Heart left ventricle (tissue), 13 donors: ENCODE measurements around the gene LRRC63.

Source experiments
- CTCF ChIP-seq, 12 donors: fragments of 200-600 bp; sonication (generic) in 4 of 12; IDR thresholded peaks; one replicate each; pipeline versions ENCODE4 v1.5.0 to v1.8.0; 2018 to 2022; ENCODE audit warnings: antibody characterized with exemption in 12 of 12, mild to moderate bottlenecking in 5 of 12
- POLR2A ChIP-seq, 2 donors: fragments of 450-650 bp; IDR thresholded peaks; one replicate each; pipeline ENCODE4 v1.6.1; 2017; ENCODE audit warnings: antibody characterized with exemption in 2 of 2, mild to moderate bottlenecking in 2 of 2, moderate library complexity in 2 of 2
- donor health status: ischemic (EF 13 %, LVEDD 7.1; RV severe dilation, severe dysfunction).
- donor health status: DM: no; HTN: yes; CAD: no.
- donor health status: DM: no; HTN: no; CAD: no.
- donor health status: ischemic (EF 25% LVEDD 6.9; RV normal size, moderate dysfunction).
- donor health status: ischemic (EF 25% LVEDD 5.7; RV mildly dilated, moderate dysfunction).
- donor health status: ischemic (EF 35%, LVEDD 5.7; RV mildly dilated, moderate dysfunction).
- donor health status: nonischemic (EF 11% LVEDD 7.7; RV severe dilation, severe dysfunction).
- donor health status: DM: yes; HTN: yes; CAD: no.
- donor health status: PGD.
- donor health status: ischemic (EF 29% LVEDD 5.4; RV normal size, mild dysfunction).
- donor health status: nonischemic (EF 23%, LVEDD 6.1; RV moderate dilation, normal function).

DNA sequence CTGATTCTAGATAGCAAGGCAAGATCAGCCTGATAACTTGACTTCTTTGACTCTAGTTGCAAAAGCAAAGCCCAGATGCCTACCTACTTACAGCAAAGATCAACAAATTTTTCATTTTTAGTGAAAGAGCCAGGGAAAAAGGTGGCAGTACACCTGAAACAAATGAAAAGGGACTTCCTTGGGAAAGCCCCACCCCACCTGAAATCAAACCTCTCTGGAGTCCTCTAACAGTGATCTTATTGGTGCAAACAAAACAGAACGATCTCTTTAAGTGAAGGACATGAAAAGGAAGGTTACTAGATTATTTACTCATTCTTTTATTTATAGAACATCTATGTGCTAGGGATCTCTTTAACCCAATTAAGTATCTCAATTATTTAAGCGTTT lies 29.2 kb upstream of the LRRC63 start:
- TF ChIP-seq CTCF (IDR thresholded peaks at IDR 0.05) (no peak), POLR2A (IDR thresholded peaks at IDR 0.05) (no peak)
